Common myeloid progenitor, CD34-positive (primary cell): ENCODE results near the gene NELL1.

Experiments
- CTCF ChIA-PET: fragments of 350-600 bp; sonication (Branson Sonifier 250); formaldehyde crosslinking; loops from one replicate; lab custom pipeline; 2021; ENCODE audit warnings: antibody characterized with exemption; lab: Charles Lee
- POLR2A ChIA-PET: fragments of 350-600 bp; sonication (Branson Sonifier 250); formaldehyde crosslinking; loops from one replicate; lab custom pipeline; 2021; ENCODE audit warnings: antibody characterized with exemption; lab: Charles Lee
- DNase-seq, 3 donors: peaks; one replicate each; pipeline versions ENCODE4 v3.0.0 to v3.0.0-alpha.2; 2013
- H3K27ac ChIP-seq, 2 experiments: 1 replicate in 1 of 2; 2 replicates in 1 of 2; pipeline ENCODE4 v1.7.0; 2013; ENCODE audit warnings: inconsistent platforms in 2 of 2, low read length in 2 of 2, mild to moderate bottlenecking in 2 of 2, low read depth in 1 of 2, moderate library complexity in 1 of 2; ENCODE audit not compliant: severe bottlenecking in 2 of 2, insufficient read depth in 1 of 2, poor library complexity in 1 of 2
- H3K27me3 ChIP-seq, 5 experiments: replicated peaks in 2 of 5; 1 replicate in 3 of 5; 2 replicates in 2 of 5; pipeline versions ENCODE4 v1.6.1 to v1.7.0; 2013; ENCODE audit warnings: low read length in 4 of 5, mild to moderate bottlenecking in 2 of 5, moderate library complexity in 2 of 5, inconsistent platforms in 1 of 5; ENCODE audit not compliant: insufficient read depth in 5 of 5, control insufficient read depth in 4 of 5
- H3K36me3 ChIP-seq, 4 experiments: 1 replicate in 2 of 4; 2 replicates in 2 of 4; pipeline versions ENCODE4 v1.6.1 to v1.7.0; 2013; ENCODE audit warnings: low read length in 3 of 4, control low read depth in 1 of 4, mild to moderate bottlenecking in 1 of 4; ENCODE audit not compliant: control insufficient read depth in 4 of 4, insufficient read depth in 4 of 4
- H3K4me1 ChIP-seq, 4 experiments: 1 replicate in 3 of 4; 2 replicates in 1 of 4; pipeline versions ENCODE4 v1.6.1 to v1.7.1; 2013; ENCODE audit warnings: low read length in 3 of 4, mild to moderate bottlenecking in 3 of 4, control low read depth in 1 of 4, inconsistent platforms in 1 of 4, moderate library complexity in 1 of 4; ENCODE audit not compliant: control insufficient read depth in 4 of 4, insufficient read depth in 4 of 4; ENCODE audit errors: control extremely low read depth in 1 of 4
- H3K4me3 ChIP-seq, 7 experiments: 1 replicate in 4 of 7; 2 replicates in 3 of 7; pipeline versions ENCODE4 v1.5.1 to v1.7.0; 2013; ENCODE audit warnings: mild to moderate bottlenecking in 7 of 7, low read length in 6 of 7, moderate library complexity in 6 of 7, inconsistent platforms in 2 of 7, low read depth in 2 of 7, control low read depth in 1 of 7; ENCODE audit not compliant: insufficient read depth in 4 of 7, control insufficient read depth in 1 of 7; ENCODE audit errors: extremely low read depth in 1 of 7
- H3K9me3 ChIP-seq, 5 experiments: 1 replicate in 4 of 5; 2 replicates in 1 of 5; pipeline versions ENCODE4 v1.6.1 to v1.7.1; 2013; ENCODE audit warnings: low read length in 4 of 5, mild to moderate bottlenecking in 2 of 5, inconsistent platforms in 1 of 5, low read depth in 1 of 5, moderate library complexity in 1 of 5; ENCODE audit not compliant: control insufficient read depth in 4 of 5, insufficient read depth in 2 of 5; ENCODE audit errors: control extremely low read depth in 1 of 5
- WGBS: methylation state at CpG from one replicate; pipeline ENCODE4 v1.1.5; 2013; ENCODE audit not compliant: insufficient coverage; 5-methylcytosine and 5-hydroxymethylcytosine counted together

The NELL1 gene

GRCh38 chr11:21460082-21460481 lies 790.7 kb downstream of the NELL1 start:
- Histone ChIP-seq H3K9me3 (no peaks in the 10 kb centered on the region), H3K4me3 (no peak overlapping the region), H3K27me3 (no peaks in the 10 kb centered on the region), H3K27ac (no peak overlapping the region), H3K36me3 (no peaks in the 10 kb centered on the region), H3K4me1 (peaks cover 0 to 9% (median 0%) of the 10 kb centered on the region in 4 experiments)
- CTCF ChIA-PET: no interaction called here
- DNase-seq: no peak
- POLR2A ChIA-PET: no interaction called here

GRCh38 chr11:21461701-21462100 lies 792.3 kb downstream of the NELL1 start:
- ChIA-PET CTCF (no interaction called here), POLR2A (no interaction called here)
- no CpG with 5 or more reads among the region's 1 CpG for WGBS
- no peak overlapping the region for H3K27ac ChIP-seq
- H3K4me3 ChIP-seq: no peak overlapping the region
- H3K4me1 ChIP-seq: peaks cover 0 to 5% (median 1%) of the 10 kb centered on the region in 4 experiments
- H3K9me3 ChIP-seq: no peaks in the 10 kb centered on the region
- no peak for DNase-seq
- H3K27me3 ChIP-seq: no peaks in the 10 kb centered on the region
- no peaks in the 10 kb centered on the region for H3K36me3 ChIP-seq

- Histone ChIP-seq H3K27me3 (no peaks in the 10 kb centered on the region), H3K4me1 (peaks cover 0 to 5% (median 1%) of the 10 kb centered on the region in 4 experiments), H3K9me3 (no peaks in the 10 kb centered on the region), H3K4me3 (no peak overlapping the region), H3K36me3 (no peaks in the 10 kb centered on the region), H3K27ac (no peak overlapping the region)
- POLR2A ChIA-PET: no interaction called here
- CTCF ChIA-PET: interaction anchor here (2.9 kb wide), 1 partner anchor 11 kb away, joined by 12 read pairs; no protein-coding TSS in a partner anchor
- no peak for DNase-seq
- WGBS: 100% methylated on average over 1 of the region's 2 CpGs
Observed at GRCh38 chr11:21464601-21465193, 795.3 kb downstream of the NELL1 start.

- WGBS: no CpG with 5 or more reads among the region's 1 CpG
- ChIA-PET POLR2A (no interaction called here), CTCF (interaction anchor here (2.9 kb wide), 1 partner anchor 10 kb away, joined by 12 read pairs; no protein-coding TSS in a partner anchor)
- no peaks in the 10 kb centered on the region for H3K36me3 ChIP-seq
- H3K9me3 ChIP-seq: no peaks in the 10 kb centered on the region
- peaks cover 0 to 5% (median 1%) of the 10 kb centered on the region in 4 experiments for H3K4me1 ChIP-seq
- H3K27ac ChIP-seq: no peak overlapping the region
- DNase-seq: peak in 2 of 3 donors; percentile 29 to 33
- no peak overlapping the region for H3K4me3 ChIP-seq
- H3K27me3 ChIP-seq: no peaks in the 10 kb centered on the region
Observed at GRCh38 chr11:21465203-21465602, 795.8 kb downstream of the NELL1 start.

- Histone ChIP-seq H3K27ac (no peak overlapping the region), H3K36me3 (no peaks in the 10 kb centered on the region), H3K4me1 (peaks cover 0 to 5% (median 1%) of the 10 kb centered on the region in 4 experiments), H3K27me3 (no peaks in the 10 kb centered on the region), H3K4me3 (no peak overlapping the region), H3K9me3 (no peaks in the 10 kb centered on the region)
- DNase-seq: no peak
- ChIA-PET CTCF (interaction anchor here (2.9 kb wide), 1 partner anchor 10 kb away, joined by 12 read pairs; no protein-coding TSS in a partner anchor), POLR2A (no interaction called here)
- 100% methylated on average over 3 of the region's 4 CpGs for WGBS
Observed at GRCh38 chr11:21465920-21466319, 796.5 kb downstream of the NELL1 start.

GRCh38 chr11:21470521-21470920 lies 801.1 kb downstream of the NELL1 start:
- no peaks in the 10 kb centered on the region for H3K9me3 ChIP-seq
- no peak overlapping the region for H3K4me3 ChIP-seq
- no peaks in the 10 kb centered on the region for H3K36me3 ChIP-seq
- H3K4me1 ChIP-seq: no peaks in the 10 kb centered on the region
- ChIA-PET CTCF (no interaction called here), POLR2A (no interaction called here)
- DNase-seq: no peak
- H3K27me3 ChIP-seq: no peaks in the 10 kb centered on the region
- H3K27ac ChIP-seq: no peak overlapping the region

GRCh38 chr11:21472261-21472660 lies 802.9 kb downstream of the NELL1 start:
- CTCF ChIA-PET: no interaction called here
- no peak overlapping the region for H3K27ac ChIP-seq
- H3K27me3 ChIP-seq: no peaks in the 10 kb centered on the region
- H3K36me3 ChIP-seq: no peaks in the 10 kb centered on the region
- 100% methylated on average over 1 of the region's 3 CpGs for WGBS
- DNase-seq: no peak
- peaks cover 0 to 3% (median 0%) of the 10 kb centered on the region in 5 experiments for H3K9me3 ChIP-seq
- H3K4me1 ChIP-seq: no peaks in the 10 kb centered on the region
- no peak overlapping the region for H3K4me3 ChIP-seq
- POLR2A ChIA-PET: no interaction called here
